HFFc6 (cell line): ENCODE results near the gene ACTRT3. TPM values are rescaled to one million over a fixed set of nuclear protein-coding genes. Genes with fewer than 3 reads are reported as not detected.

Experiments used
- DNase-seq: peaks from one replicate; pipeline ENCODE4 v3.0.0-alpha.2; 2018
- H3K27ac Mint-ChIP-seq: 2 replicates; pipeline ENCODE4 v1.8.0; 2020; ENCODE audit warnings: mild to moderate bottlenecking, mixed read lengths
- H3K27me3 Mint-ChIP-seq: 2 replicates; pipeline ENCODE4 v1.8.0; 2021; ENCODE audit warnings: mild to moderate bottlenecking, moderate library complexity, mixed read lengths; ENCODE audit not compliant: insufficient read depth
- H3K36me3 Mint-ChIP-seq: 2 replicates; pipeline ENCODE4 v1.8.0; 2021; ENCODE audit warnings: low read depth, mixed read lengths
- H3K4me1 Mint-ChIP-seq: 2 replicates; pipeline ENCODE4 v1.8.0; 2020; ENCODE audit warnings: low read depth, mixed read lengths
- H3K4me3 Mint-ChIP-seq: 2 replicates; pipeline ENCODE4 v1.8.0; 2020; ENCODE audit warnings: mild to moderate bottlenecking, moderate library complexity, mixed read lengths
- H3K9me3 Mint-ChIP-seq: 2 replicates; pipeline ENCODE4 v1.8.0; 2020; ENCODE audit warnings: mild to moderate bottlenecking, mixed read lengths
- total RNA-seq, 6 experiments: library from RNA; stranded (reverse); fragmentation: NEBNext Ultra II Directional; extraction: Animal tissue kit (Norgen Biotek cat#: 25700); gene quantifications; 2 replicates in 1 of 6; 3 replicates in 5 of 6; pipeline ENCODE4 v1.2.3, GENCODE V29; 2021
- TF ChIP-seq, protein P1 (sequence below): fragments of 200-600 bp; sonication (generic); IDR thresholded peaks from 2 replicates; pipeline ENCODE4 v1.5.0; 2021; ENCODE audit warnings: antibody characterized with exemption, mild to moderate bottlenecking

ACTRT3 gene
- total RNA-seq, 6 experiments from 2014 or later = 1.2 to 3.5 (median 1.7) TPM

DNA sequence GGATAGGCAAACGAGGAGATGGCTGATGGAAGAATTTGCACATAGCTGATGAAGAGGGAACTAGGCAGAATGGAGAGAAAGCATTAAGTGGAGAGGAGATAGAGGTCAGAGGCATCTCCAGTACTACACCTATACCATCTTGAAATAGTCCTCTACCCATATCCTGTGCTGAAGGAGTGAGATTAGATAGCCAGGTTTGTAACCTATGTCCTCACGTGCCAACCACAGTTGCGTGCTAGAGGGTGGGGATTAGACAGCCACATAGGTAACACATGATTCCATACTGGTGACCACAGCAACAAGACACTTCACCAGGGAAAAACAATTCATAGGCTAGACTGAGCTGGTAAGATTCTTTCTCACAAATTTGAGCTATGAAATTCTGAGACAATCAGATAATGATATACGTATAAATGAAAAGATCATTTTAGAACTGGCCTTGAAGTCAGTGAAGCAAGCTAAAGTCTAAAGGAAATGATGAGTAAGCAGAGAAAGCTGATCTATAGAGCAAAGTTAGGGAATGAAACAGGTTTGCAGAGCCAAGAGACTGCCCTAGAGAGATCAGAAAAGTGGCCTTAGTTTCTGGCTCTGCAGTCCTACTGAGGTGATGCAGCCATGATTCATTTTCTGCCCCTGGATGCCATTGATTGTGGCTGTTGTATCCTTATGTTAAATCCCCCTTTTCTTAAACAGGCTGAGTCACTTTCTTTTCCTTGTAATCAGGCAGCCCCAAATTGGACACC, 21.5 kb upstream of the ACTRT3 start:
- Mint-ChIP-seq H3K4me3 (no peak overlapping the region), H3K27me3 (no peaks in the 10 kb centered on the region; the same call in 1 of the 2 replicates), H3K36me3 (peaks cover 35% of the 10 kb centered on the region), H3K4me1 (peaks cover 16% of the 10 kb centered on the region), H3K9me3 (no peaks in the 10 kb centered on the region), H3K27ac (peak overlapping the region; percentile 5)
- TF ChIP-seq, protein P1, sequence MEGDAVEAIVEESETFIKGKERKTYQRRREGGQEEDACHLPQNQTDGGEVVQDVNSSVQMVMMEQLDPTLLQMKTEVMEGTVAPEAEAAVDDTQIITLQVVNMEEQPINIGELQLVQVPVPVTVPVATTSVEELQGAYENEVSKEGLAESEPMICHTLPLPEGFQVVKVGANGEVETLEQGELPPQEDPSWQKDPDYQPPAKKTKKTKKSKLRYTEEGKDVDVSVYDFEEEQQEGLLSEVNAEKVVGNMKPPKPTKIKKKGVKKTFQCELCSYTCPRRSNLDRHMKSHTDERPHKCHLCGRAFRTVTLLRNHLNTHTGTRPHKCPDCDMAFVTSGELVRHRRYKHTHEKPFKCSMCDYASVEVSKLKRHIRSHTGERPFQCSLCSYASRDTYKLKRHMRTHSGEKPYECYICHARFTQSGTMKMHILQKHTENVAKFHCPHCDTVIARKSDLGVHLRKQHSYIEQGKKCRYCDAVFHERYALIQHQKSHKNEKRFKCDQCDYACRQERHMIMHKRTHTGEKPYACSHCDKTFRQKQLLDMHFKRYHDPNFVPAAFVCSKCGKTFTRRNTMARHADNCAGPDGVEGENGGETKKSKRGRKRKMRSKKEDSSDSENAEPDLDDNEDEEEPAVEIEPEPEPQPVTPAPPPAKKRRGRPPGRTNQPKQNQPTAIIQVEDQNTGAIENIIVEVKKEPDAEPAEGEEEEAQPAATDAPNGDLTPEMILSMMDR = no peak
- DNase-seq = no peak

DNA sequence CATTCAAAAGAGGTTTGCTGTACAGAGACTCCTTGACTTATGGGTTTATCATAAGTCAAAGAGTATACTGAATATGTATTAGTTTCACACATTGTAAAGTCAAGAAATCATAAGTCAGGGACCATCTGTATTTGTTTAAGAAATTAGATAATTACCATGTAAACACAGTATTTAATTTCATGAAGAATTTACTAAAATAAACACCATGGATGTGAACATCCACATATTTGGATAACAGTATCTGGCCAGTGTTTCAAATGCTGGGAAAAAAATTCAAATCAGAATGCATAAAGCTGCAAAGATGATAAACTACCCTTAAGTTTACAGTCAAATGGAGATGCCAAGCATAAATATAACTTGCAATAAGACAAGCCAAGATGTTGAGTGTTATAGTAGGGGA, 20.9 kb upstream of the ACTRT3 start:
- no peak for DNase-seq
- H3K27ac Mint-ChIP-seq = no peak overlapping the region
- no peaks in the 10 kb centered on the region for H3K9me3 Mint-ChIP-seq
- TF ChIP-seq, protein P1 = no peak
- no peaks in the 10 kb centered on the region; the same call in 1 of the 2 replicates for H3K27me3 Mint-ChIP-seq
- peaks cover 41% of the 10 kb centered on the region for H3K36me3 Mint-ChIP-seq
- no peak overlapping the region for H3K4me3 Mint-ChIP-seq
- peaks cover 16% of the 10 kb centered on the region for H3K4me1 Mint-ChIP-seq

DNA sequence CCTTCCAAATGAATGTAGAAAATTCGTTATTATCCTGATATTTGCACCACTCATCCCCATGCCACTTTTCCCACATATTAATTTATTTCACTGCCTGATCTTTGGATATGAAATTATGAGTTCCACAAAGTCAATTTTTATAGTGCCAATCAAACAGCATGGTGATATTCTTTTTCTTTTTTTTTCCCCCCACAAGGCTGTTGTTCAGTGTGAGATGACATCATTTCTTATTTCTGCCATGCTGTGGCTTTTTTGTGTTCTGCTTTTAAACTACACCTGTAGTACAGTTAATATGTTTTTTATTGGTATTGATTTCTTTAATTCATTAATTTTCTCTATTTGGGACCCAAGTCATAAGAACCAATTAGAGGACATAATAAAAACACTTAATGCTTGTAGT, 18.4 kb upstream of the ACTRT3 start:
- Mint-ChIP-seq H3K27ac (no peak overlapping the region), H3K4me1 (peaks cover 16% of the 10 kb centered on the region), H3K9me3 (no peaks in the 10 kb centered on the region), H3K4me3 (no peak overlapping the region), H3K27me3 (no peaks in the 10 kb centered on the region; the same call in 1 of the 2 replicates), H3K36me3 (peaks cover 39% of the 10 kb centered on the region)
- no peak for DNase-seq
- TF ChIP-seq, protein P1 = no peak

DNA sequence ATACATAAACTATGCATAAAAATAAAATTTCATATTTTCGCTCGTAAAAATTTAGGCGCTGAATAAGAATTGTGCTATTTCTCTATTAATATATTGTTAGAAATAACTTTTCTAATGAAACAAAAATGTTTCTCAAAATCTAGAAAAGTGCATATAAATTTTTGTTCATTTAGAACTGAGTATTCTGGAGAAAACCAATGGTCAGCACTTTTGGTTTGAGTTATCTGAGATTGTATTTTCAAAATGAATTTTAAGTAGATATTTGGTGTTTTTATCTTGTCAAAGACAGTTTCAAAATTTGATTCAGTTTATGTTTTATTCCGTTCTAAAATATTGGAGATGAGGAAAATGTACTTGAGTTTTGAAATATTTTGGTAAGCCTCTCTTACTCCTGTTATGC, 17.8 kb upstream of the ACTRT3 start:
- H3K27ac Mint-ChIP-seq = no peak overlapping the region
- H3K4me3 Mint-ChIP-seq = no peak overlapping the region
- no peaks in the 10 kb centered on the region; the same call in 1 of the 2 replicates for H3K27me3 Mint-ChIP-seq
- TF ChIP-seq, protein P1 = no peak
- H3K4me1 Mint-ChIP-seq = peaks cover 16% of the 10 kb centered on the region
- H3K36me3 Mint-ChIP-seq = peaks cover 33% of the 10 kb centered on the region
- no peak for DNase-seq
- H3K9me3 Mint-ChIP-seq = no peaks in the 10 kb centered on the region

DNA sequence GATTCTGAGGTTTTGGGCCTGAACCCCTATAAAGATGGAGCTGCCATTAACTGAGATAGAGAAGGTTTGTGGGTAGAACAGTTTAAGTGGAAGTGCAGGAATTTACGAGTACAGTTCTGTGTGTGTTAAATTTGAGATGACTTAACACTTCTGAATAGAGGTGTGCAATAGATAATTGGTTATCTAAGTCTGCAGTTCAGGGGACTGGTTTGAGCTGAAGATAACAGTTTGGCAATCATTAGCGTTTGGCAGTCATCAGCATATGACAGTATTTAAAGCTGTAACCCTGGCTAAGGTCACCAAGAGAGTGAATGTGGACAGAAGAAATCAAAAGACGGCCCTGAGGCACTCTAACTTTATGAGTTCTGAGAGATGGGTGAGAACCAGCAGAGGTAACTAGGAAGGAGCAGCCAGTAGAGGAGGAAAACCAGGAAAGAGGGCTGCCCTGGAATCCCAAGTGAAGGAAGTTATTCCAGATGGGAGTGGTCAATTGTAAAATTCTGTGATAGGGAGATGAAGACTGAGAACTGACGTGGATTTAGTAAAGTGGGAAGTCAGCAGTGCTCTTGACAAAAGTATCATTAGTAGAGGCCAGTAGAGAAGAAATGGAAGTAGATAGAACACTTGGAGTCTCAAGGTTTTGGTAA, 12.0 kb upstream of the ACTRT3 start:
- H3K4me1 Mint-ChIP-seq = peaks cover under 1% of the 10 kb centered on the region
- TF ChIP-seq, protein P1 = no peak
- peaks cover 43% of the 10 kb centered on the region for H3K36me3 Mint-ChIP-seq
- H3K27ac Mint-ChIP-seq = 0 out of 2 replicates have a peak overlapping the region, but pooled peaks have one; percentile 6
- H3K4me3 Mint-ChIP-seq = no peak overlapping the region
- DNase-seq = no peak
- H3K9me3 Mint-ChIP-seq = no peaks in the 10 kb centered on the region
- no peaks in the 10 kb centered on the region for H3K27me3 Mint-ChIP-seq
